H9 (cell line): ENCODE results near the gene EHD1. TPM values are rescaled to one million over a fixed set of nuclear protein-coding genes. Genes with fewer than 3 reads are reported as not detected.

Experiments
- DNase-seq: peaks from one replicate; pipeline ENCODE4 v3.0.0-alpha.2; 2017
- H2AFZ ChIP-seq: one replicate; pipeline ENCODE4 v1.6.1; 2013; ENCODE audit warnings: mild to moderate bottlenecking, low read length, control low read depth, moderate library complexity
- H2AK5ac ChIP-seq: 2 replicates; pipeline ENCODE4 v1.6.1; 2013; ENCODE audit warnings: low read length, control low read depth, mixed read lengths; ENCODE audit not compliant: insufficient read length
- H2BK120ac ChIP-seq: one replicate; pipeline ENCODE4 v1.6.1; 2013; ENCODE audit warnings: low read depth, mild to moderate bottlenecking, low read length, control low read depth, inconsistent platforms; ENCODE audit not compliant: poor library complexity, severe bottlenecking
- H2BK12ac ChIP-seq: 2 replicates; pipeline ENCODE4 v1.6.1; 2013; ENCODE audit warnings: low read length, control low read depth, mixed read lengths, low read depth; ENCODE audit not compliant: insufficient read length
- H2BK15ac ChIP-seq: 2 replicates; pipeline ENCODE4 v1.6.1; 2013; ENCODE audit warnings: low read depth, low read length, control low read depth
- H2BK20ac ChIP-seq: one replicate; pipeline ENCODE4 v1.6.1; 2013; ENCODE audit warnings: low read depth, mild to moderate bottlenecking, low read length, control low read depth, inconsistent platforms; ENCODE audit not compliant: poor library complexity, severe bottlenecking
- H2BK5ac ChIP-seq: 2 replicates; pipeline ENCODE4 v1.6.1; 2013; ENCODE audit warnings: low read length, control low read depth, mixed read lengths; ENCODE audit not compliant: insufficient read length
- H3K14ac ChIP-seq: 2 replicates; pipeline ENCODE4 v1.6.1; 2013; ENCODE audit warnings: low read length, control low read depth; ENCODE audit not compliant: insufficient read depth
- H3K18ac ChIP-seq: 2 replicates; pipeline ENCODE4 v1.6.1; 2013; ENCODE audit warnings: low read depth, mild to moderate bottlenecking, mixed read lengths, low read length, control low read depth; ENCODE audit not compliant: insufficient read length
- H3K23ac ChIP-seq: 2 replicates; pipeline ENCODE4 v1.6.1; 2013; ENCODE audit warnings: low read length, control low read depth, mixed read lengths, low read depth; ENCODE audit not compliant: insufficient read length
- H3K23me2 ChIP-seq: 2 replicates; pipeline ENCODE4 v1.6.1; 2013; ENCODE audit warnings: low read depth, mild to moderate bottlenecking, mixed read lengths, low read length, control low read depth; ENCODE audit not compliant: insufficient read length, poor library complexity, severe bottlenecking
- H3K27ac ChIP-seq: 2 replicates; pipeline ENCODE4 v1.5.1; 2013; ENCODE audit warnings: low read length, control low read depth, mixed read lengths, low read depth; ENCODE audit not compliant: insufficient read length
- H3K27me3 ChIP-seq: 2 replicates; pipeline ENCODE4 v1.6.1; 2013; ENCODE audit warnings: low read length, control low read depth, inconsistent platforms; ENCODE audit not compliant: insufficient read depth
- H3K4ac ChIP-seq: 2 replicates; pipeline ENCODE4 v1.6.1; 2013; ENCODE audit warnings: low read depth, mild to moderate bottlenecking, control low read depth, inconsistent platforms, low read length, moderate library complexity
- H3K4me1 ChIP-seq: 2 replicates; pipeline ENCODE4 v1.6.1; 2013; ENCODE audit warnings: low read length, control low read depth, inconsistent platforms; ENCODE audit not compliant: insufficient read depth
- H3K4me2 ChIP-seq: 2 replicates; pipeline ENCODE4 v1.6.1; 2013; ENCODE audit warnings: low read length, control low read depth, mixed read lengths; ENCODE audit not compliant: insufficient read length, insufficient read depth
- H3K56ac ChIP-seq: 2 replicates; pipeline ENCODE4 v1.6.1; 2013; ENCODE audit warnings: low read depth, mild to moderate bottlenecking, mixed read lengths, low read length, control low read depth; ENCODE audit not compliant: insufficient read length
- H3K79me1 ChIP-seq: 2 replicates; pipeline ENCODE4 v1.6.1; 2013; ENCODE audit warnings: low read depth, mild to moderate bottlenecking, moderate library complexity, low read length, control low read depth, inconsistent platforms; ENCODE audit not compliant: insufficient read depth, poor library complexity, severe bottlenecking
- H3K79me2 ChIP-seq: 2 replicates; pipeline ENCODE4 v1.6.1; 2013; ENCODE audit warnings: low read length, control low read depth, inconsistent platforms; ENCODE audit not compliant: insufficient read depth
- H3K9ac ChIP-seq: 2 replicates; pipeline ENCODE4 v1.6.1; 2013; ENCODE audit warnings: low read length, control low read depth, mixed read lengths; ENCODE audit not compliant: insufficient read length; ENCODE audit errors: extremely low read depth
- H3K9me3 ChIP-seq: one replicate; pipeline ENCODE4 v1.6.1; 2013; ENCODE audit warnings: low read depth, low read length, inconsistent platforms; ENCODE audit not compliant: control insufficient read depth
- H3T11ph ChIP-seq: one replicate; pipeline ENCODE4 v1.6.1; 2013; ENCODE audit warnings: mild to moderate bottlenecking, low read length, control low read depth, inconsistent platforms
- H4K20me1 ChIP-seq: one replicate; pipeline ENCODE4 v1.6.1; 2013; ENCODE audit not compliant: control insufficient read depth, insufficient read length, insufficient read depth
- H4K5ac ChIP-seq: 2 replicates; pipeline ENCODE4 v1.6.1; 2013; ENCODE audit warnings: low read depth, mild to moderate bottlenecking, mixed read lengths, low read length, control low read depth; ENCODE audit not compliant: insufficient read length
- H4K8ac ChIP-seq: replicated peaks from 2 replicates; pipeline ENCODE4 v1.6.1; 2013; ENCODE audit warnings: low read length, control low read depth, mixed read lengths, low read depth; ENCODE audit not compliant: insufficient read length
- H4K91ac ChIP-seq: 2 replicates; pipeline ENCODE4 v1.6.1; 2013; ENCODE audit warnings: low read depth, mild to moderate bottlenecking, moderate library complexity, mixed read lengths, low read length, control low read depth; ENCODE audit not compliant: insufficient read length
- H3K27ac Mint-ChIP-seq, 3 experiments: 2 replicates in 2 of 3; 3 replicates in 1 of 3; pipeline ENCODE4 v1.8.0; 2020 to 2021; ENCODE audit warnings: mixed read lengths in 3 of 3, mild to moderate bottlenecking in 1 of 3, moderate library complexity in 1 of 3
- H3K27me3 Mint-ChIP-seq: 2 replicates; pipeline ENCODE4 v1.8.0; 2021; ENCODE audit warnings: low read depth, mild to moderate bottlenecking, moderate library complexity, mixed read lengths
- H3K36me3 Mint-ChIP-seq, 3 experiments: 2 replicates in 2 of 3; 3 replicates in 1 of 3; pipeline ENCODE4 v1.8.0; 2020 to 2021; ENCODE audit warnings: low read depth in 3 of 3, mixed read lengths in 3 of 3; ENCODE audit not compliant: insufficient read depth in 1 of 3
- H3K4me1 Mint-ChIP-seq, 2 experiments: 2 replicates each; pipeline ENCODE4 v1.8.0; 2020; ENCODE audit warnings: mixed read lengths in 2 of 2
- H3K4me3 Mint-ChIP-seq, 2 experiments: 2 replicates in 1 of 2; 3 replicates in 1 of 2; pipeline ENCODE4 v1.8.0; 2020 to 2021; ENCODE audit warnings: mild to moderate bottlenecking in 2 of 2, mixed read lengths in 2 of 2, moderate library complexity in 1 of 2
- H3K9me3 Mint-ChIP-seq, 2 experiments: 2 replicates in 1 of 2; 3 replicates in 1 of 2; pipeline ENCODE4 v1.8.0; 2020; ENCODE audit warnings: mild to moderate bottlenecking in 2 of 2, mixed read lengths in 2 of 2, moderate library complexity in 1 of 2
- WGBS: extraction: QIAGEN DNeasy Blood & Tissue Kit; methylation state at CpG from one replicate; pipeline ENCODE4 v1.1.7; 2013; ENCODE audit warnings: missing lambda C conversion rate, low lambda C conversion rate, mixed read lengths; ENCODE audit not compliant: insufficient read length; ENCODE audit errors: extremely low coverage; 5-methylcytosine and 5-hydroxymethylcytosine counted together
- total RNA-seq: library from RNA; stranded (reverse); gene quantifications from 2 replicates; pipeline ENCODE4 v1.2.1, GENCODE V29; 2021
- TF ChIP-seq, protein P1 (sequence below): fragments of 200-600 bp; sonication (generic); conservative IDR thresholded peaks from 3 replicates; pipeline ENCODE4 v1.8.0; 2021; ENCODE audit warnings: antibody characterized with exemption, mild to moderate bottlenecking

Gene EHD1
- total RNA-seq, 1 experiment from 2014 or later = 31.0 TPM

DNA sequence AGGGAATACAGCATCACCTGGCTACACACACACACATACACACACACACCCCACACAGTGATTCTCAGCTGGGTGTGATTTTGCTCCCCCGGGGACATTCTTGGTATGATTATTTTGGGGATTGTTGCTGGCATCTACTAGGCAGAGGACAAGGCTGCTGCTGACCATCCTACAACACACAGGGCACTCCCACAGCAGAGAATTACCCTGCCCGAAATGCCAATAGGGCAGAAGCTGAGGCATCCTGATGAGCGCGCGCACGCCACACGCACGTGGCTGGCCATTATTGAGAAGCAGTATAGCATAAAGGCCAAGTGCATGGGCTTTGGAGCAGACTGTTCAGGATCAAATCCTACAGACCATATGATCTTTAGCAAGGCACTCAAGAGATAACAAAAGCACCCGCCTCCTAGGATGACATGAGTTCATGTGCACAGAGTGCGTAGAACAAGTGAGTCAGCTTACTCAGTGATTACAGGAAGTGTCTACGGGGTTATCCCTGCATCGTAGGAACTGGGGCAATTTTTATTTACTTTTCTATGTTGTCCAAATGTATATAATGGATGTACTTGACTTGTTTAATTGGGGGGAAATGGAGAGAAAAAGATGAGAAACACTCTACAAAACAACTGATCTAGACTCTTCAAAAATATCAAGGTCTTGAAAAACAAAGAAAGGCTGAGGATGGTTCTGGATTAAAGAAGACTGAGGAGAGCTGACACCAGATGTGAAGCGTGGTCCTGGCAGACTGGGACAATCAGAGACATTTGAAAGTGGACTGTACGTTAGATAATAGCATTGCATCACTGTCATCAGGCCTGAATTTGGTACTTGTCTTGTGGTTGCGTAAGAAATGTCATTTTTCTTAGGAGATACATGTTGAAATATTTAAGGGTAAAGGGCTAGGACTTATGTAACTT, 7.2 kb upstream of the EHD1 start:
- Histone ChIP-seq H3K4me1 (no peaks in the 10 kb centered on the region; the same call in 1 of the 2 replicates), H3K79me1 (no peaks in the 10 kb centered on the region), H2BK20ac (no peak overlapping the region), H4K20me1 (no peaks in the 10 kb centered on the region), H2BK12ac (no peak overlapping the region), H3K27me3 (no peaks in the 10 kb centered on the region), H4K5ac (no peak overlapping the region), H2BK15ac (no peak overlapping the region), H3K9me3 (no peaks in the 10 kb centered on the region), H3K4me2 (no peak overlapping the region), H4K91ac (no peak overlapping the region), H3K23me2 (peaks cover 4% of the 10 kb centered on the region), H3K23ac (no peak overlapping the region), H2BK5ac (no peak overlapping the region), H2AK5ac (no peak overlapping the region), H3K14ac (no peak overlapping the region), H4K8ac (no peak overlapping the region), H3K56ac (no peak overlapping the region), H3K27ac (no peak overlapping the region), H2BK120ac (no peak overlapping the region), H3K18ac (no peak overlapping the region), H2AFZ (no peak overlapping the region), H3K79me2 (no peaks in the 10 kb centered on the region), H3K9ac (no peak overlapping the region), H3K4ac (no peak overlapping the region), H3T11ph (no peak overlapping the region)
- no peak for DNase-seq
- H3K9me3 Mint-ChIP-seq = no peaks in the 10 kb centered on the region
- peaks cover 12 to 23% of the 10 kb centered on the region in 2 experiments for H3K4me1 Mint-ChIP-seq
- peaks cover 4% of the 10 kb centered on the region; the same call in 1 of the 2 replicates for H3K27me3 Mint-ChIP-seq
- H3K4me3 Mint-ChIP-seq = no peak overlapping the region
- WGBS = no CpG with 5 or more reads among the region's 15 CpGs
- H3K36me3 Mint-ChIP-seq = no peaks in the 10 kb centered on the region
- TF ChIP-seq, protein P1, sequence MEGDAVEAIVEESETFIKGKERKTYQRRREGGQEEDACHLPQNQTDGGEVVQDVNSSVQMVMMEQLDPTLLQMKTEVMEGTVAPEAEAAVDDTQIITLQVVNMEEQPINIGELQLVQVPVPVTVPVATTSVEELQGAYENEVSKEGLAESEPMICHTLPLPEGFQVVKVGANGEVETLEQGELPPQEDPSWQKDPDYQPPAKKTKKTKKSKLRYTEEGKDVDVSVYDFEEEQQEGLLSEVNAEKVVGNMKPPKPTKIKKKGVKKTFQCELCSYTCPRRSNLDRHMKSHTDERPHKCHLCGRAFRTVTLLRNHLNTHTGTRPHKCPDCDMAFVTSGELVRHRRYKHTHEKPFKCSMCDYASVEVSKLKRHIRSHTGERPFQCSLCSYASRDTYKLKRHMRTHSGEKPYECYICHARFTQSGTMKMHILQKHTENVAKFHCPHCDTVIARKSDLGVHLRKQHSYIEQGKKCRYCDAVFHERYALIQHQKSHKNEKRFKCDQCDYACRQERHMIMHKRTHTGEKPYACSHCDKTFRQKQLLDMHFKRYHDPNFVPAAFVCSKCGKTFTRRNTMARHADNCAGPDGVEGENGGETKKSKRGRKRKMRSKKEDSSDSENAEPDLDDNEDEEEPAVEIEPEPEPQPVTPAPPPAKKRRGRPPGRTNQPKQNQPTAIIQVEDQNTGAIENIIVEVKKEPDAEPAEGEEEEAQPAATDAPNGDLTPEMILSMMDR = no peak
- H3K27ac Mint-ChIP-seq = no peak overlapping the region
